HepG2 (cell line): ENCODE measurements around the gene THRA. TPM values are rescaled to one million over a fixed set of nuclear protein-coding genes. Genes with fewer than 3 reads are reported as not detected.

Source experiments
- AHDC1 ChIP-seq: sonication (generic); formaldehyde crosslinking; IDR thresholded peaks from 2 replicates; pipeline ENCODE4 v1.5.1; 2020; ENCODE audit warnings: mild to moderate bottlenecking, missing genetic modification reagents, borderline replicate concordance
- ATM ChIP-seq: fragments of 450-650 bp; IDR thresholded peaks from 2 replicates; pipeline ENCODE4 v1.7.1; 2017; ENCODE audit warnings: mild to moderate bottlenecking, borderline replicate concordance
- CREB3 ChIP-seq: sonication (generic); formaldehyde crosslinking; IDR thresholded peaks from 2 replicates; pipeline ENCODE4 v1.5.0; 2020; ENCODE audit warnings: missing genetic modification reagents
- DNMT3B ChIP-seq: conservative IDR thresholded peaks from 2 replicates; pipeline ENCODE4 v1.6.1; 2016; ENCODE audit warnings: missing biosample characterization, control low read depth
- FOXK2 ChIP-seq: fragments of 450-650 bp; IDR thresholded peaks from 2 replicates; pipeline ENCODE4 v1.6.1; 2016
- FOXO4 ChIP-seq: sonication (generic); formaldehyde crosslinking; conservative IDR thresholded peaks from 2 replicates; pipeline ENCODE4 v1.8.1; 2023; ENCODE audit warnings: missing genetic modification reagents
- KLF11 ChIP-seq: IDR thresholded peaks from 2 replicates; pipeline ENCODE4 v1.6.1; 2016; ENCODE audit warnings: missing compliant biosample characterization
- MAFK ChIP-seq, 2 experiments: IDR thresholded peaks in 1 of 2; conservative IDR thresholded peaks in 1 of 2; 2 replicates each; pipeline ENCODE4 v1.6.1; 2011; ENCODE audit warnings: improper control_type of control experiment in 2 of 2, low read length in 2 of 2
- RBFOX2 ChIP-seq: fragments of 200-400 bp; formaldehyde crosslinking; IDR thresholded peaks from 2 replicates; pipeline ENCODE4 v1.6.1; 2017; ENCODE audit warnings: low read depth, mild to moderate bottlenecking, low read length
- SETDB1 ChIP-seq: sonication (generic); formaldehyde crosslinking; IDR thresholded peaks from 2 replicates; pipeline ENCODE4 v1.5.1; 2020; ENCODE audit warnings: missing genetic modification reagents, mild to moderate bottlenecking, borderline replicate concordance
- SIN3A ChIP-seq: IDR thresholded peaks from 2 replicates; pipeline ENCODE4 v1.6.1; 2011; ENCODE audit warnings: low read depth, mild to moderate bottlenecking, control low read depth, low read length, borderline replicate concordance
- SPEN ChIP-seq: sonication (generic); formaldehyde crosslinking; IDR thresholded peaks from 2 replicates; pipeline ENCODE4 v1.5.1; 2020; ENCODE audit warnings: low read depth, mild to moderate bottlenecking, missing genetic modification reagents
- ZBTB39 ChIP-seq: sonication (generic); formaldehyde crosslinking; IDR thresholded peaks from 2 replicates; pipeline ENCODE4 v1.5.0; 2020; ENCODE audit warnings: missing genetic modification reagents
- ZEB1 ChIP-seq: IDR thresholded peaks from 2 replicates; pipeline ENCODE4 v1.6.1; 2012; ENCODE audit warnings: mild to moderate bottlenecking, low read depth, inconsistent platforms; ENCODE audit not compliant: insufficient replicate concordance
- ZNF121 ChIP-seq: sonication (generic); formaldehyde crosslinking; IDR thresholded peaks from 2 replicates; pipeline ENCODE4 v1.5.0; 2020; ENCODE audit warnings: mild to moderate bottlenecking, missing genetic modification reagents
- ZNF224 ChIP-seq: sonication (generic); formaldehyde crosslinking; IDR thresholded peaks from 2 replicates; pipeline ENCODE4 v1.5.0; 2020; ENCODE audit warnings: mild to moderate bottlenecking, missing genetic modification reagents
- ZNF775 ChIP-seq: sonication (generic); formaldehyde crosslinking; IDR thresholded peaks from 2 replicates; pipeline ENCODE4 v1.4.0; 2020; ENCODE audit warnings: missing genetic modification reagents, mild to moderate bottlenecking, moderate library complexity, borderline replicate concordance
- polyA plus RNA-seq, 8 experiments: library from polyadenylated mRNA; depleted of rRNA in 3 of 8; stranded (reverse) in 7 of 8; unstranded in 1 of 8; fragments of >200 nt; fragmentation: Illumina TruSeq in 4 of 8; extraction: Trizol in 4 of 8; gene quantifications; 2 replicates each; pipeline versions ENCODE4 v1.2.1 to v1.2.3, GENCODE V29; 2011 to 2016; ENCODE audit warnings: low read depth in 4 of 8, missing spikeins in 1 of 8, mixed read lengths in 1 of 8; ENCODE audit not compliant: insufficient read depth in 1 of 8
- total RNA-seq, 5 experiments: library from RNA; depleted of rRNA; stranded (reverse); fragments of >200 nt; fragmentation: Illumina TruSeq; extraction: Trizol; gene quantifications; 2 replicates each; pipeline ENCODE4 v1.2.3, GENCODE V29; 2016; ENCODE audit warnings: low read depth in 1 of 5
- TF ChIP-seq, protein P1 (sequence below): sonication (generic); formaldehyde crosslinking; IDR thresholded peaks from 2 replicates; pipeline ENCODE4 v1.9.0; 2022; ENCODE audit warnings: low read depth, missing genetic modification reagents

THRA gene
- total and polyA plus RNA-seq, 2 of the 13 experiments (the other 11 are each of a cell fraction or from before 2014, with no cell fraction given) = 8.0 to 9.9 TPM

GRCh38 chr17:40103071-40103661, 40.4 kb downstream of the THRA start (continued):
- TF ChIP-seq ZBTB39 (CRISPR knock-in tag) = no peak
- TF ChIP-seq SPEN (CRISPR knock-in tag) = no peak
- no peak for TF ChIP-seq CREB3 (CRISPR knock-in tag)
- no peak for TF ChIP-seq ZNF121 (CRISPR knock-in tag)
- no peak for TF ChIP-seq MAFK (conservative IDR thresholded peaks at IDR 0.05 in 1 of 2, IDR thresholded peaks at IDR 0.05 in 1 of 2; ENCODE audit: low read length in 2 of 2)
- no peak for TF ChIP-seq ZNF775 (CRISPR knock-in tag)
- no peak for TF ChIP-seq FOXO4 (CRISPR knock-in tag)
- 0 out of 2 replicates have a peak, but pooled peaks have one; percentile 41 for TF ChIP-seq DNMT3B
- TF ChIP-seq, protein P1, sequence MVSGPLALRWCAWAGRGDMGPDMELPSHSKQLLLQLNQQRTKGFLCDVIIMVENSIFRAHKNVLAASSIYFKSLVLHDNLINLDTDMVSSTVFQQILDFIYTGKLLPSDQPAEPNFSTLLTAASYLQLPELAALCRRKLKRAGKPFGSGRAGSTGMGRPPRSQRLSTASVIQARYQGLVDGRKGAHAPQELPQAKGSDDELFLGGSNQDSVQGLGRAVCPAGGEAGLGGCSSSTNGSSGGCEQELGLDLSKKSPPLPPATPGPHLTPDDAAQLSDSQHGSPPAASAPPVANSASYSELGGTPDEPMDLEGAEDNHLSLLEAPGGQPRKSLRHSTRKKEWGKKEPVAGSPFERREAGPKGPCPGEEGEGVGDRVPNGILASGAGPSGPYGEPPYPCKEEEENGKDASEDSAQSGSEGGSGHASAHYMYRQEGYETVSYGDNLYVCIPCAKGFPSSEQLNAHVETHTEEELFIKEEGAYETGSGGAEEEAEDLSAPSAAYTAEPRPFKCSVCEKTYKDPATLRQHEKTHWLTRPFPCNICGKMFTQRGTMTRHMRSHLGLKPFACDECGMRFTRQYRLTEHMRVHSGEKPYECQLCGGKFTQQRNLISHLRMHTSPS = 0 out of 2 replicates have a peak, but pooled peaks have one; percentile 13
- TF ChIP-seq ZEB1 = no peak
- TF ChIP-seq ATM = no peak
- no peak for TF ChIP-seq RBFOX2
- TF ChIP-seq SIN3A = no peak
- no peak for TF ChIP-seq FOXK2
- TF ChIP-seq AHDC1 = no peak
- no peak for TF ChIP-seq SETDB1
- TF ChIP-seq KLF11 = no peak
- TF ChIP-seq ZNF224 (CRISPR knock-in tag) = no peak
